HG03460 (cell line): Measurements from ENCODE around the gene NCBP3.
"Not testable (repeated sequence)": the region's sequence is repeated elsewhere in the genome, so short reads cannot be mapped to it uniquely, and the experiment has no call there.

Experiments
- ATAC-seq: cut with Tn5 transposase; IDR thresholded peaks from one replicate; pipeline ENCODE4 v1.9.1; 2021; ENCODE audit not compliant: unreplicated experiment

Gene NCBP3

DNA sequence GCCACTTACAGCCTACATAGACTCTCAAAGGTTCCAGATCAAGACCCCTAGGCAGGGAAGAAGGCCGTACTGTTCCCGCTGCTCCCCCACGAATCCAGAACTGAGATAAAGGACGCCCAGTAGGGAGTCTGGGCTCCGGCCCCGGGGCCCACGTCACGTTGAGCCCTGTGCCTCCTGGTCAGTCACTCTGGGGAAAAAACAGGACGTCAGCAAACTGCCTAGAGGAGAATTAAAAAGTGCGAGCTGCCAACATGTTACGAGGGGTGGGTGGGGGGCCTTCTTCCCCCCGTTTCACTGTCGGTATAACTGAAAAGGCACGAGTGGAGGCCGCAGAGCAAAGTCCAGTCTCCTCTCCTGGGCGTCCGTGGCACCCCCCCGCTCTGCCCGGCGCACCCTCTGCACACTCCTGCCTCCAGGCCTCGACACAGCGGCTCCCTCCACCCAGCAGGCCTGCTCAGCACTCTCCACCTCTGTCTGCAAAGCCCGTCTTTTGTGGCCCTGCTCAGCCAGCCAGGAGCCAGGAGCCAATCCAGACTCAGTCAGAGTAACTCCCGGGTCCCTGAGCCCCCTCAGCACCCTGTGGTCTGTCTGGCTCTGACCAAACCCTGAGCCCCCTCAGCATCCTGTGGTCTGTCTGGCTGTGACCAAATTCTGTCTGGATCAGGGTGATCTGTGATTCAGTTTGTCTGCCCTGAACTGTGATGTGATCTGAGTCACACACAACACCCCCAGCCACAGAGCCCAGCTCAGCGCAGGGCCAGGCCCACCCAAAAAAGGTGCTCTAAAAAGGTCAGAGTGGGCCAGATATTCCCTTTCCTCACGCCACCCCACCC is 51.3 kb downstream of the NCBP3 start:
- ATAC-seq: no peak

DNA sequence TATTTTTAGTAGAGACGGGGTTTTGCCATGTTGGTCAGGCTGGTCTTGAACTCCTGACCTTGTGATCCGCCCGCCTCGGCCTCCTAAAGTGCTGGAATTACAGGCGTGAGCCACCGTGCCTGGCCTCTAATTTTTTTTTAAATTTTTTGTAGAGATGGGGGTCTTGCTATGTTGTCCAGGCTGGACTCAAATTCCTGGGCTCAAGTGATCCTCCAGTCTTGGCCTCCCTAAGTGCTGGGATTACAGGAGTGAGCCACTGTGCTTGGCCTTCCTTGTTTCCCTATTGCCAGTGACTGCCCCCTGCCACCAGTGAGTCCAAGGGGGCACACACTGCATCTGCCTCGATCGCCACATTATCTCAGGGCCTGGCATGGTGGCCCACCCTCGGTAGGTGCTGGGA is 51.9 kb downstream of the NCBP3 start:
- ATAC-seq: not testable (repeated sequence)

DNA sequence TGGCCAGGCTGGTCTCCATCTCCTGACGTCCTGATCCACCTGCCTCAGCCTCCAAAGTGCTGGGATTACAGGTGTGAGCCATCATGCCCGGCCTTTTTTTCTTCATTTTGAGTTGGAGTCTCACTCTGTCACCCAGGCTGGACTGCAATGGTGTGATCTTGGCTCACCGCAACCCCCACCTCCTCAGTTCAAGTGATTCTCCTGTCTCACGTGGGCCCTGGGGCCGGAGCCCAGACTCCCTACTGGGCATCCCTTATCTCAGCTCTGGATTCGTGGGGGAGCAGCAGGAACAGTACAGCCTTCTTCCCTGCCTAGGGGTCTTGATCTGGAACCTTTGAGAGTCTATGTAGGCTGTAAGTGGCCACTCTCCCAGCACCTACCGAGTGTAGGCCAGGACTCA is 52.8 kb downstream of the NCBP3 start:
- not testable (repeated sequence) for ATAC-seq

DNA sequence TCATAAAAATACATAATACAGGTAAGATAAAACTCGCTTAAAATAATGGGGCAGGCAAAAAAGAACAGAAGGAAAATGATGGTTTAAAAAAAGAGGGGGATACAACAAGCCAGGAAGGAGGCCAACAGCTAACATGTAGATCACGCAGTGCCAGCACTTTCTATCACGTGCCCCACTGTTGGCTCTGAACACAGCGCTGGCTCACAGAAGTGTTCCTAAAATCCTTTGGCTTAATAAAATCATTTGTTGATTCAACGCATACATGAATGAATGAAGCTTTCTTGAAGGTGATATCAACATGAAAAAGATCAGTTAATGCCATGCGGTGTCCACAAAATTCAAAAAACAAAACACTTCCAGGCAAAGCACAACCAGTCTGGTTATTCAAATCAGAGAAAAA is 53.6 kb downstream of the NCBP3 start:
- ATAC-seq: no peak

DNA sequence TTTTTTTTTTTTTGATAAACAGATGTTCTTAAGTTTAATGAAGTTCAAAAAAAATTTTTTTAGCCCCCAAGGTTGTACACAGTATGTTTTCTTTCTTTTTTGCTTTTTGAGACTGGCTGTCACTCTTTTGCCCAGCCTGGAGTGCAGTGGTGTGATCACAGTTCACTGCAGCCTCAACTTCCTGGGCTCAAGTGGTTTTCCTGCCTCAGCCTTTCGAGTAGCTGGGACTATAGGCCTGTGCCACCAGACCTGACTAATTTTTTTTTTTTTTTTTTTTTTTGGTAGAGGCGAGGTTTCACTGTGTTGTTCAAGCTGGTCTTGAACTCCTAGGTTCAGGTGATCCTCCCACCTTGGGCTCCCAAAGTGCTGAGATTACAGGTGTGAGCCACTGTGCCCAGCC is 57.8 kb downstream of the NCBP3 start:
- no peak for ATAC-seq

DNA sequence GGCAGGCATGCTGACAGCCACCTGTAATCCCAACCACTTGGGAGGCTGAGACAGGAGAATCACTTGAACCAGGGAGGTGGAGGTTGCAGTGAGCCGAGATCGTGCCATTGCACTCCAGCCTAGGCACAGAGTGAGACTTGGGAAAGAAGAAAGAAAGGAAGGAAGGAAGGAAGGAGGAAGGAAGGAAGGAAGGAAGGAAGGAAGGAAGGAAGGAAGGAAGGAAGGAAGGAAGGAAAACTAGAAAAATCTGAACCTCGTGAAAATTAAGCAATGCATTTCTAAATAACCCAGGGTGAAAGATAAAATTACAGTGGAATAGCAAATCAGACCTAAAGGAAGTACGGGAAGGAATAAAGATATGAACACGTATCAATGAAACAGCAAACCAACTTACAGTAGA is 60.7 kb downstream of the NCBP3 start:
- not testable (repeated sequence) for ATAC-seq

DNA sequence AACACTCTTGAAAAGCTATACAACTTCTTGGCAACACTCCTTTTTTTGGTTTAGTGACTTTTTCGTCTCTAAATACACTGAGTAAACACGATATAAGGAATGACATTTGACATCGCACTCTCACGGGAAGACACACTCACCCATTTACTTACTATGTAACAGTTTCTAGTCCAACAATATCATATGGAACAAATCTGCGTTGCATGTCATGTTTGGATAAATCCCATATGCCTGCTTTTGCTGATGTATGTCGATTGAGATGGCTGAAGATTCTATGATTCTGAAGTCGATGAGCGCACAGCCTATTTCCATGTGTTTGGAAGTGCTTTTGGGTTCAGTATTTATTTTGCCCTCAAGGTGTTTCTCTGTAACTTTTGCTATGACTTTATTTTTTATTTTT is 63.3 kb downstream of the NCBP3 start:
- ATAC-seq: no peak

DNA sequence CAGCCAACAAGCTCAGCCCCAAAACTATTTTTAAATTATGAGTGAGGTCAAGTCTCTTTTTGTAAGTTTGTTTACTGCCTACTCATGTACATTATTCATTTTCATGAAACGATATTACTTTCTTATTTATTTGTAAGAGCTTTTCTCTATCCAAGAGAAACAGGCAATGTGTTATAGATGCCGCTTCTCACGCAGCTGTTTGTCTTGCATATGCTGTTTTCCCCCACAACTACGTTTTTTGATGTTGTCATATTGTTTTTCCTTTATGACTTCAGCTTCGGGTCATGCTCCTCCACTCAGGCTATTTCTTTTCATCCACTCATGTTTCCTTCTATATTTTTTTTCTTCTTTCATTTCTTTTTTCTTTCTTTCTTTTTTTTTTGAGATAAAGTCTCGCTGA is 65.1 kb downstream of the NCBP3 start:
- ATAC-seq: no peak

DNA sequence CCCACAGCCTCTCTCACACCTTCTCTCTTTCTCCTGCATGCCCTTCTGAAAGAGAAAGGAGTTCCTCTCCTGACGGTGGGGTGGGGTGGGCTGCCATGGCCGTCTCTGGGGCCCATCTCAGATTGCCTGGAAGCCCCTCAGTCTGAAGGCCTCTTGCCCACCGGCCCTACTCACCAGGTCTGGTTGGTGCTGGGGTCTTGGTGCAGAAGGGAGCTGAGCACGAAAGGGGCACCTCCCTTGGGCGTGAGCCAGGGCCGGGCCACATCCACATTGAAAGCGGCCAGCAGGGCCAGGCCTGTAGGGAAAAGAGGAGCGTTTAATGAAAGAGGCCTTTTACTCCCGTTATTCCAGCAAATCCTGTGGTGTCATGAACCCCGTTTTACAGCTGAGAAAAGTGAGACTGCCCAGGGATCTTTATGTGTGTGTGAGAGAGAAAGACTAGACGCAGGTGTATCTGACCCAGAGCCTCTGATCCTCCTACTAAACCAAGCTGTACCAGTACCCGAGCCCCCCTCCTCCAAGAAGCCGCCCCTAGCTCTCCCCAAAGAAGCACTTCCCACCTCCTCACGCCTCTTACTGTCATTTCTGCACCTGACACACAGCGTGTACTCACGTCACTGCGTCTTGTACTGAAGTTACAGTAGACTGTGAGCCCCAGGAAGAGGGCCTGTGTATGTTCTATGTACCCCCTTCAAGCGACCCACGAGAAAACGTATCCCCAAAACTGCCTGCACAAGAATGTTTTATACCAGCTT is 68.5 kb downstream of the NCBP3 start:
- no peak for ATAC-seq

DNA sequence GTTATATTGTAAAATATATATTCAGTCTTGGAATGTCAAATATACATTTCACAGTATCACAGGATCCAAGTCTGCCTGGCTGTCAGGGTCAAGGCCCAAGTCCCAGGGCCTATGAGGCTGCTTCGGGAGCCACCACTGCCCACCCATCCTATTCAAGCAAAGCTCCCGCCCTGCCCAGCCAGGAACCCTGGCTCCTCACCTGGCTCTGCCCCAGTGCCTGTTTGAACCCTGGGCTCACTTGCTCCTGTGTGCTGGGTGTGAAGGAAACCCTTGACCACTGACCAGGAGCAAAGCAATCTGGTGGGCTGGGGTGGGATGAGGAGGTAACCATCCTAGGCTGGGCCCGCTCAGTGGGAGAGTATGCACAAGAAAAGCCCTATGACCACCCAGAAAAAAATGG is 72.1 kb downstream of the NCBP3 start:
- ATAC-seq: no peak

DNA sequence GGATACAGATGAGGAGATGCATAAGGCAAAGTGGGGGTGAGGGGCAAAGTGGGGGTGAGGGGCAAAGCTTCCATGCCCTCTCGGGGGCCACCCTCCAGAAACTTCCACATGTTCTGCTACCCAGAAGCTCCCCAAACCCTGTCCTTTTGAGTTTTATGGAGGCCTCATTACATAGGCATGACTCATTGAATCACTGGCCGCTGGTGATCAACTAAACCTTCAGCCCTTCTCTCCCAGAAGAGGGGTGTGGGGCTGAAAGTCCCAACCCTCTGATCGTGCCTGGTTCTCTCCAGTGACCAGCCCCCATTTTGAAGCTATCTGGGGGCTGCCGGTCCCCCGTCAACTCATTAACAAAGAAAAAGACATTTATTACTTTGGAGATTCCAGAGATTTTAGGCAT is 72.5 kb downstream of the NCBP3 start:
- ATAC-seq: no peak

DNA sequence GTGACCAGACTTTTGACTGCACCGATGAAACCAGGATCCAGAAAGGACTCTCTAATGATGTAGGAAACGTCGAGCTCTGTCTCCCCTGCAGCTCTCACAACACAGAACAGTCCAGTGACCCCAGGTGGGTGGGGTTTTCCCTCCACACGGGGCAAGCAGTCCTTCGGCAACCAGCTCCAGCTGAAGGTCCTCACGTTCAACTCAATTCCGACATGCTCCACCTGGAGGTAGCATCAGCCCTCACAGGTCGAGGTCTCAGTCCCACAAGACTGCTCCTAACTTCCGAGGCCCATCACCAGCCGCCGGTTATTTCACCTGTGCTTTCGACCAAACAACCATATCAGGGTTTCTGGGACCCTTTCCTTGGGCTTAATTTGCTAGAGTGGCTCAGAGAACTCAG is 73.3 kb downstream of the NCBP3 start:
- ATAC-seq: no peak

DNA sequence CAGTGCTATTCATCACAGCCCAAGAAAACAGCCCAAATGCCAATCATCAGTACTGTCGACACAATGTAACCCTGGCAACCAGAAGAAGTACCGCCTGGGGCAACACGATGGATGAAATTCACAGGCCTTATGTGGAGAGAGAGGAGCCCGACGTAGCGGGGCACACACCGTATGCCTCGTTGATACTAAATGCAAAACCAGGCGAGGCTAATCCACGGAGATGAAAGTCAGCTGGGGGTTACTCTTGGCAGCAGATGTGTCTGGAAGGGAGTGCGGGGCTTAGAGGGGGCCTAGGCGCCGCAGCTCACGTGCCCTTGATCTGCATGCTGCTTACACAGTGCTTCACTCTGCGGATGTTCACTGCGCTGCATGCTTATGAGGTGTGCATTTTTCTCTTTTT is 74.9 kb downstream of the NCBP3 start:
- no peak for ATAC-seq

DNA sequence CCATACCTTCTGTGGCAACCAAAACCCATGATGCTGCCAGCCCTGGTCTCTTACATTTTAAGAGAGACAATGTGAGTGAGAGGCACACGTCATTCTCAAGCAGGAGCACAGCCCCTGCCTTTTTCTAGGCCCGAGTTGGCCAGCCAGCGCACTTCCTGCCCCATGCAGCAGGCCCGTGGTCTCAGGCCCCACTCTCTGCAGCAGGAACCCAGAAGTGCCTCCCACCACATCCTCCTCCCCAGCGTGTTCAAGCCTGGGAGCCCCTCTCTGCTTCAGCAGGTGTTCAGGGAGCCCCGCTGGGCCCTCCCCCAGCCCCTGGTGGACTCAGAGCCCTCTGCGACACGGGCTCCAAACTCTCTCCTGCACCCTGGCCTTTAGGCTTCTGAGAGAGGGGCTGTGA is 75.6 kb downstream of the NCBP3 start:
- no peak for ATAC-seq

DNA sequence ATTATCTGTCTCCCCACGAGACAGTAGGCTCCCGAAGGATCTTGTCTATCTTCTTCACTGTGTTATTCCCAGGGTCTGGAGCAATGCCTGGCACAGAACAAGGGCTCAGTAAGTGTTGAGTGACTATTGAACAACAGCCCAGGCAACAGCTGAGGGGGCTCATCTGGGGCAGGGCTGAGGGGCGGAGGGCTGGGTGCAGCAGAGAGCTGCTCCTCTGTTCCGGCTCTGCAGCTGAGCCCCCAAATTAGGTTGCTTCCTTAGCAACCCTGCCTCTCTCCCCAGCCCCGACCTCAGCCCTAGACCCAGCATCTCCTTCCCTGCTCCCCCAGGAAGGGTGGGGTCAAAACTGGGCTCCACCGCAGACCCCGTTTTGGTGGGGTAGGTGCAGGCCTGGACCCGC is 77.3 kb downstream of the NCBP3 start:
- ATAC-seq: no peak

DNA sequence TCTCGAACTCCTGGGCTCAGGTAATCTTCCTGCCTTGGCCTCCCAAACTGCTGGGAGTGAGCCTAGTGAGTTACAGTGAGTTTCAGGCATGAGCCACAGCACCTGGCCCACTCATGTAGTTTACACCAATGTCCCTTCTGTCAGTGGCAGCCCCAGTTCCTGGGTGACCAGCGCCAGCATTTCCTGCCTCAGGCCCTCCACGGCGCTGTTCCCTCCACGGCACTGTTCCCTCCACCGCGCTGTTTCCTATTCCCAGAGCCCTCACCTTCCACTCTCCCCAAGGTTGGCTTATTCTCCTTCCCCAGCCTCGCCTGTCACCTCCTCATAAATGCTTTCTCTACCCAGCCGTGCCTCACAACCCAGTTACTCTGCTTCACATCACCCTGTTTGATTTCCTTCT is 77.7 kb downstream of the NCBP3 start:
- no peak for ATAC-seq

DNA sequence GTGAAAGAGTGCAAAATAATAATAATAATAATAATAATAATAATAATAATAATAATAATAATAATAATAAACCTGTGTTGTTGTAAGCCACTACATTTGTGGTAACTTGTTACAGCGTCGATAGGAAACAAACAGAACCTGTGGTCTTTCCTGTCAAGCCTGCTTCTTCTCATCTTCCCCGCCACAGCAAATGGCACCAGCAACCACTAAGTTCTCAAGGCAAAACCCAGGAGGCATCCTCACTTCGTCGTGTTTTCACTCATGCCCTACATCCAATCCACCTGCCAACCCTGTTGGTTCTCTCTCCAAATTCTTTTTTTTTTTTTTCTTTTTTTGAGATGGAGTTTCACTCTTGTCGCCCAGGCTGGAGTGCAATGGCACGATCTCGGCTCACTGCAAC is 79.3 kb downstream of the NCBP3 start:
- ATAC-seq: no peak

DNA sequence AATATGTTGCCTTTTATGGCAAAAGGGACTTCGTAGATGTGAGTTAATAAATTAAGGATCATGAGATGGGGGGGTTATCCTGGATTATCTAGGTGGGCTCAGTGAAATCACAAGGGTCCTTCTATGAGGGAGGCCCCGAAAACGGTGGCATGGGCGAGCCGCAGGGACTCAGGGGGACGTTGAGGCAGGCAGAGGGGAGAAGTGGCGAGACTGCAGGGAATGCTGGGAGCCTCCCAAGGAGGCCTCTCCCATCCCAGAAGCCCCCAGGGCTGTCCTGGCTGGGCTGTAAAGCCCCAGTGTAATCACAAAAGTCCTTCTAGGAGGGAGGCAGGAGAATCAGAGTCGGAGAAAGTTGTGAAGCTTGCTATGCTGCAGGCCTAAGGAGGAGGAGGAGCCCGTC is 80.1 kb downstream of the NCBP3 start:
- no peak for ATAC-seq

DNA sequence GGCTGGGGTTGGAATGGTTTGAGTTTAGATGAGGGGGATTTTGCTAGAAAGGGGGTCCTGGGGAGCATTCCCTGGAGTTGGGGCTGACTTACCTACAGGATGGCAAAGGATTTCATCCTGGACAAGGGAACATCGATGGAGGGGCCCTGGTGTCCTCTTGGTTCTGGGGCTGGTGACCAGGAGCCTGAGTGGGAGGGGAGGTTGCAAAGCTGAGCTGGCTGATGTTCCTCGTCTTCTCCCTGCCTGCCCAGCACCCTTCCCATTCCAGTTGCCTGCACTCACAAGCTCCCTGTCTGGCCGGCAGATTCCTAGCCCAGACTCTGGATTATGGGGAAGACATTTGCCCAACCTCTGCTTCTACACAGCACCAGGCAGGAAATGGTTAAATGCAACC is 82.3 kb downstream of the NCBP3 start:
- ATAC-seq: no peak

DNA sequence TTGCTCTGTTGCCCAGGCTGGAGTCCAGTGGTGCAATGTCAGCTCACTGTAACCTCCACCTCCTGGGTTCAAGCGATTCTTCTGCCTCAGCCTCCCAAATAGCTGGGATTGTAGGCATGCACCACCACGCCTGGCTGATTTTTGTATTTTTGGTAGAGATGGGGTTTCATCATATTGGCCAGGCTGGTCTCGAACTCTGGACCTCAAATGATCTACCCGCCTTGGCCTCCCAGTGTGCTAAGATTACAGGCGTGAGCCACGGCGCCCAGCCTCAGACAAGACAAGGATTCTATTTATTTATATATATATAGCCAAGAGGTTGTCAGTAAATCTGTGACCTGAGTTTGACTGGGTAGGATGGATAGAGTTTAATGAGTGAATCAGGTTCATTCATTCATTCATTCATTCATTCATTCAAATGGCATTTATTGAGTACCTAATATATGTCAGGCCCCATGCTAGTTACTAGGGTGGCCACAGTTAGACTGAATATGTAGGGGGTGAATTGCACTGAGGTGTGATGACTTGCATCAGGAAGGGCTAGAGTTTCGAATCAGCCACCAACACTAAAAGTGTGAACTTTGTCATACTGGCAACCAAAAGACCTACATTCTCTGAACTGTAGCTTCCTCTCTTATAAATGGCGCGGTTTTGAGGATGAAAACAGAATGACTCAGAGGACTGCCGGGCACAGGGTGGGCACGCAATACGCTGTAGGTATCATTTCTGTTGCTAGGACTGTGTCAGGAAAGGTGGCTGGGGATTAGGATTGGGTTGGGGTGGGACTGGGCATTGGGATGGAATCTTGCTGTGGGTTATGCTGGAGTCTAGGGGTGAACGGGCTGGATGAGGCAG is 82.9 kb downstream of the NCBP3 start:
- peak; percentile 65 for ATAC-seq

DNA sequence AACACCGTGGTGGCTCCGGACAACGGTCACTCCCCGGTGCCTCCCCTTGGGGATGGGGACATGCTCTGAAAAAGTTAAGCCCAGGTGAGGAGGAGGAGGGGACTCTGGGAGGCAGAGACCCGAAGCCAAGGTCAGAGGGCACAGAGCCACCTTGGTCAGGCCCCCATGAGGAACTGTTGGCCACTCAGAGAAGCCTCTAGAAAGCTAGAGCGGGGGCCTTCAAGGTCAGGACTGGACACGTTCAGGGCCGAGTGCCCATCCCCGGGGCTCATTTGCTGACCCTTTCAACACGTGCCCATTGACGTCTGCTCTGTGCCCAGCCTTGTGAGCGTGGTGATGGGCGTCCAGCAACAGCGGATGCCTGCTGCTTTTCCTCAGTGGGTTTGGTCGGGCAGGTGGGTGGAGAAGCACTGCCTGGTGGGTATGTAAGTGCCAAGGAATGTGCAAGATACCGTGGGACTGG is 84.1 kb downstream of the NCBP3 start:
- ATAC-seq: no peak
